H1 (cell line): ENCODE measurements around the gene SAMD4A. TPM values are rescaled to one million over a fixed set of nuclear protein-coding genes. Genes with fewer than 3 reads are reported as not detected.

Experiments
- CTCF ChIA-PET: fragments of 300-600 bp; sonication (Branson Sonifier 250); formaldehyde crosslinking; loops from one replicate; lab custom pipeline; 2021; ENCODE audit not compliant: partially characterized antibody; lab: Charles Lee
- POLR2A ChIA-PET: fragments of 300-600 bp; sonication (Branson Sonifier 250); formaldehyde crosslinking; loops from one replicate; lab custom pipeline; 2021; ENCODE audit warnings: inconsistent platforms; ENCODE audit not compliant: partially characterized antibody; lab: Charles Lee
- DNase-seq, 2 experiments: peaks; one replicate each; pipeline versions ENCODE4 v3.0.0 to v3.0.0-alpha.2; 2010 to 2022; ENCODE audit warnings: low spot score in 2 of 2, low read depth in 1 of 2, mixed read lengths in 1 of 2
- FAIRE-seq: peaks from 2 replicates; lab custom pipeline; 2011; peaks lifted over from hg19 to GRCh38; lab: Jason Lieb, UNC
- H2AFZ ChIP-seq: 2 replicates; pipeline ENCODE4 v1.8.1; 2012; ENCODE audit warnings: low read length, inconsistent platforms
- H2AK5ac ChIP-seq: 2 replicates; pipeline ENCODE4 v1.6.1; 2013; ENCODE audit warnings: low read depth, low read length
- H2BK120ac ChIP-seq: replicated peaks from 2 replicates; pipeline ENCODE3; 2013; ENCODE audit warnings: low read depth, low read length, inconsistent platforms
- H2BK12ac ChIP-seq: 2 replicates; pipeline ENCODE4 v1.6.1; 2013; ENCODE audit warnings: low read depth, low read length
- H2BK15ac ChIP-seq: 2 replicates; pipeline ENCODE4 v1.6.1; 2013; ENCODE audit warnings: low read length
- H2BK20ac ChIP-seq: 2 replicates; pipeline ENCODE4 v1.6.1; 2013; ENCODE audit warnings: low read length
- H2BK5ac ChIP-seq: 2 replicates; pipeline ENCODE4 v1.6.1; 2013; ENCODE audit warnings: low read depth, low read length
- H3K14ac ChIP-seq: 2 replicates; pipeline ENCODE4 v1.6.1; 2013; ENCODE audit warnings: inconsistent platforms; ENCODE audit not compliant: insufficient read length
- H3K18ac ChIP-seq: 2 replicates; pipeline ENCODE4 v1.6.1; 2013; ENCODE audit warnings: low read length; ENCODE audit errors: extremely low read depth
- H3K23ac ChIP-seq: 2 replicates; pipeline ENCODE4 v1.6.1; 2013; ENCODE audit warnings: inconsistent platforms; ENCODE audit not compliant: insufficient read length
- H3K23me2 ChIP-seq: 2 replicates; pipeline ENCODE4 v1.6.1; 2013; ENCODE audit warnings: low read depth, low read length
- H3K27ac ChIP-seq: 2 replicates; pipeline ENCODE4 v1.6.1; 2011; ENCODE audit warnings: low read depth, low read length, inconsistent platforms
- H3K27me3 ChIP-seq, 4 experiments: replicated peaks in 1 of 4; 1 replicate in 1 of 4; 2 replicates in 3 of 4; pipeline versions ENCODE4 v1.6.1 to v1.8.1; 2011 to 2013; ENCODE audit warnings: low read length in 3 of 4, mild to moderate bottlenecking in 3 of 4, inconsistent platforms in 2 of 4, mixed read lengths in 2 of 4, moderate library complexity in 1 of 4; ENCODE audit not compliant: control insufficient read depth in 3 of 4, insufficient read depth in 3 of 4; ENCODE audit errors: extremely low read depth in 1 of 4
- H3K36me3 ChIP-seq, 4 experiments: 2 replicates each; pipeline versions ENCODE4 v1.6.1 to v1.8.1; 2011 to 2013; ENCODE audit warnings: mild to moderate bottlenecking in 4 of 4, low read length in 3 of 4, moderate library complexity in 2 of 4, control low read depth in 1 of 4, inconsistent platforms in 1 of 4; ENCODE audit not compliant: insufficient read depth in 4 of 4, control insufficient read depth in 2 of 4
- H3K4ac ChIP-seq: replicated peaks from 2 replicates; pipeline ENCODE3; 2013; ENCODE audit warnings: low read length, low read depth, mixed read lengths, inconsistent platforms; ENCODE audit not compliant: insufficient read length
- H3K4me1 ChIP-seq, 4 experiments: replicated peaks in 1 of 4; 1 replicate in 1 of 4; 2 replicates in 3 of 4; pipeline versions ENCODE4 v1.6.1 to v1.8.1; 2011 to 2013; ENCODE audit warnings: low read length in 3 of 4, inconsistent platforms in 2 of 4, mixed read lengths in 1 of 4; ENCODE audit not compliant: insufficient read depth in 4 of 4, control insufficient read depth in 3 of 4
- H3K4me2 ChIP-seq, 2 experiments: 2 replicates each; pipeline versions ENCODE4 v1.6.1 to v1.8.1; 2011 to 2013; ENCODE audit warnings: low read depth in 2 of 2, low read length in 2 of 2, control low read depth in 1 of 2, inconsistent platforms in 1 of 2, mild to moderate bottlenecking in 1 of 2; ENCODE audit not compliant: insufficient read depth in 1 of 2
- H3K4me3 ChIP-seq, 4 experiments: fragments of 200-600, 300-600 bp in 1 of 4; sonication (generic), shearing (Covaris generic), sonication (Bioruptor Twin) in 1 of 4; 2 replicates each; pipeline versions ENCODE4 v1.5.1 to v1.8.1; 2011 to 2016; ENCODE audit warnings: low read length in 4 of 4, low read depth in 3 of 4, control low read depth in 2 of 4, inconsistent platforms in 2 of 4, mild to moderate bottlenecking in 2 of 4, mixed read lengths in 1 of 4, moderate library complexity in 1 of 4; ENCODE audit not compliant: insufficient read depth in 2 of 4; ENCODE audit errors: extremely low read depth in 1 of 4
- H3K56ac ChIP-seq: replicated peaks from 2 replicates; pipeline ENCODE3; 2013; ENCODE audit warnings: low read depth, mild to moderate bottlenecking, mixed read lengths, low read length, inconsistent platforms; ENCODE audit not compliant: insufficient read length
- H3K79me1 ChIP-seq: 2 replicates; pipeline ENCODE4 v1.6.1; 2013; ENCODE audit warnings: low read depth, low read length, control low read depth
- H3K79me2 ChIP-seq, 2 experiments: 2 replicates each; pipeline versions ENCODE4 v1.6.1 to v1.8.1; 2012 to 2013; ENCODE audit warnings: low read length in 2 of 2, mild to moderate bottlenecking in 2 of 2, inconsistent platforms in 1 of 2; ENCODE audit not compliant: insufficient read depth in 2 of 2, control insufficient read depth in 1 of 2
- H3K9ac ChIP-seq, 4 experiments: replicated peaks in 1 of 4; 1 replicate in 1 of 4; 2 replicates in 3 of 4; pipeline versions ENCODE4 v1.6.1 to v1.8.1; 2011 to 2013; ENCODE audit warnings: low read depth in 3 of 4, low read length in 3 of 4, control low read depth in 2 of 4, mild to moderate bottlenecking in 2 of 4, moderate library complexity in 2 of 4, inconsistent platforms in 1 of 4; ENCODE audit errors: extremely low read depth in 1 of 4
- H3K9me3 ChIP-seq, 2 experiments: 2 replicates each; pipeline versions ENCODE4 v1.6.1 to v1.8.1; 2012 to 2013; ENCODE audit warnings: mild to moderate bottlenecking in 2 of 2, moderate library complexity in 2 of 2, control low read depth in 1 of 2, inconsistent platforms in 1 of 2, low read depth in 1 of 2, low read length in 1 of 2, mixed read lengths in 1 of 2; ENCODE audit not compliant: insufficient read depth in 2 of 2
- H4K20me1 ChIP-seq, 2 experiments: replicated peaks in 1 of 2; 2 replicates each; pipeline versions ENCODE3 to v1.8.1; 2011 to 2013; ENCODE audit warnings: inconsistent platforms in 2 of 2, low read length in 2 of 2, mild to moderate bottlenecking in 1 of 2; ENCODE audit not compliant: insufficient read depth in 2 of 2, control insufficient read depth in 1 of 2
- H4K5ac ChIP-seq: 2 replicates; pipeline ENCODE4 v1.6.1; 2013; ENCODE audit warnings: low read length, low read depth, mixed read lengths, inconsistent platforms; ENCODE audit not compliant: insufficient read length
- H4K8ac ChIP-seq: 2 replicates; pipeline ENCODE4 v1.8.0; 2013; ENCODE audit warnings: mild to moderate bottlenecking, moderate library complexity, low read length, inconsistent platforms; ENCODE audit not compliant: insufficient read depth; ENCODE audit errors: extremely low read depth
- H4K91ac ChIP-seq: replicated peaks from 2 replicates; pipeline ENCODE3; 2013; ENCODE audit warnings: low read length, mixed read lengths, inconsistent platforms; ENCODE audit not compliant: insufficient read length
- GTF2F1 ChIP-seq: IDR thresholded peaks from 2 replicates; pipeline ENCODE4 v1.6.1; 2012; ENCODE audit warnings: low read depth, low read length, improper control_type of control experiment, borderline replicate concordance
- POU5F1 ChIP-seq: IDR thresholded peaks from 2 replicates; pipeline ENCODE4 v1.6.1; 2011; ENCODE audit warnings: low read depth, mild to moderate bottlenecking, low read length, moderate library complexity
- WGBS, 2 experiments: shearing (Covaris generic) in 1 of 2; methylation state at CpG; one replicate each; pipeline versions ENCODE4 v1.1.6 to v1.1.7; 2013 to 2015; ENCODE audit warnings: low lambda C conversion rate in 2 of 2, mixed read lengths in 2 of 2, inconsistent platforms in 1 of 2, low coverage in 1 of 2, missing lambda C conversion rate in 1 of 2; ENCODE audit not compliant: insufficient replicate concordance in 2 of 2, insufficient coverage in 1 of 2, insufficient read length in 1 of 2; ENCODE audit errors: extremely low coverage in 1 of 2, missing lambda C conversion rate in 1 of 2; 5-methylcytosine and 5-hydroxymethylcytosine counted together
- polyA plus RNA-seq, 7 experiments: library from polyadenylated mRNA; depleted of rRNA in 3 of 7; stranded (reverse) in 5 of 7; unstranded in 2 of 7; fragments of >200 nt in 5 of 7; fragments of 200-250 nt in 2 of 7; gene quantifications; 1 replicate in 5 of 7; 2 replicates in 1 of 7; 4 replicates in 1 of 7; pipeline versions ENCODE4 v1.2.1 to v1.2.3, GENCODE V29; 2011 to 2013; ENCODE audit warnings: missing spikeins in 2 of 7, mixed read lengths in 2 of 7
- total RNA-seq: library from RNA; stranded (reverse); fragmentation: NEBNext Ultra II Directional; extraction: Animal tissue kit (Norgen Biotek cat#: 25700); gene quantifications from 2 replicates; pipeline ENCODE4 v1.2.1, GENCODE V29; 2021

Gene SAMD4A
- total and polyA plus RNA-seq, 2 of the 8 experiments (the other 6 are each of a cell fraction or from before 2014, with no cell fraction given): 2.4 to 12.3 TPM

GRCh38 chr14:54792288-54792687 lies 225.4 kb downstream of the SAMD4A start:
- Histone ChIP-seq H3K14ac (no peak overlapping the region), H2BK120ac (no peak overlapping the region), H3K4me1 (no peaks in the 10 kb centered on the region), H3K27me3 (no peaks in the 10 kb centered on the region), H4K5ac (no peak overlapping the region), H3K18ac (no peak overlapping the region)
- no peak for TF ChIP-seq POU5F1
- no peak for TF ChIP-seq GTF2F1
- TF ChIP-seq, all 59 proteins: peak for 0
- DNase-seq (no peak), FAIRE-seq (no peak)
- no peak overlapping the region for H3K27ac ChIP-seq
- no peaks in the 10 kb centered on the region for H3K36me3 ChIP-seq
- H3K9me3 ChIP-seq: no peaks in the 10 kb centered on the region
- H3K23me2 ChIP-seq: no peaks in the 10 kb centered on the region; the same call in 1 of the 2 replicates
- no peak overlapping the region for H2BK12ac ChIP-seq
- H2BK5ac ChIP-seq: no peak overlapping the region
- no peak overlapping the region for H2BK20ac ChIP-seq
- no peak overlapping the region for H3K4me3 ChIP-seq
- H4K8ac ChIP-seq: no peak overlapping the region
- no peak overlapping the region for H3K9ac ChIP-seq
- CTCF ChIA-PET: interaction anchor here (0.6 to 9.2 kb wide), 6 partner anchors 9 to 149 kb away, joined by 3 to 75 read pairs (median 6); no protein-coding TSS in a partner anchor
- no peaks in the 10 kb centered on the region for H3K79me1 ChIP-seq
- H2AK5ac ChIP-seq: no peak overlapping the region
- H2BK15ac ChIP-seq: no peak overlapping the region
- WGBS, 2 experiments: 83% methylated on average over 6 of the region's 6 CpGs; no CpG with 5 or more reads in 1 of the 2 experiments
- H3K4me2 ChIP-seq: no peak overlapping the region
- H4K20me1 ChIP-seq: no peaks in the 10 kb centered on the region
- H4K91ac ChIP-seq: no peak overlapping the region
- no peak overlapping the region for H3K23ac ChIP-seq
- no peak overlapping the region for H3K56ac ChIP-seq
- POLR2A ChIA-PET: interaction anchor here (0.8 kb wide), 1 partner anchor 10 kb away, joined by 4 read pairs; no protein-coding TSS in a partner anchor
- no peak overlapping the region for H2AFZ ChIP-seq
- H3K4ac ChIP-seq: no peak overlapping the region
- no peaks in the 10 kb centered on the region for H3K79me2 ChIP-seq
